Activated naive CD8-positive, alpha-beta T cell treated with anti-CD3 and anti-CD28 coated beads for 36 hours (primary cell): ENCODE data around the gene HOXC6. TPM values are rescaled to one million over a fixed set of nuclear protein-coding genes. Genes with fewer than 3 reads are reported as not detected.

Experiments used
- DNase-seq: peaks from one replicate; pipeline ENCODE4 v3.0.0; 2021
- H3K27ac Mint-ChIP-seq: one replicate; pipeline ENCODE4 v1.8.0; 2022; ENCODE audit warnings: mild to moderate bottlenecking, moderate library complexity, mixed read lengths
- H3K27me3 Mint-ChIP-seq: one replicate; pipeline ENCODE4 v1.8.0; 2022; ENCODE audit warnings: mild to moderate bottlenecking, mixed read lengths
- H3K36me3 Mint-ChIP-seq: one replicate; pipeline ENCODE4 v1.8.0; 2021; ENCODE audit warnings: mild to moderate bottlenecking, mixed read lengths
- H3K4me1 Mint-ChIP-seq: one replicate; pipeline ENCODE4 v1.8.0; 2021; ENCODE audit warnings: mixed read lengths
- H3K4me3 Mint-ChIP-seq: one replicate; pipeline ENCODE4 v1.8.0; 2022; ENCODE audit warnings: mild to moderate bottlenecking, moderate library complexity, mixed read lengths
- H3K9me3 Mint-ChIP-seq: one replicate; pipeline ENCODE4 v1.8.0; 2022; ENCODE audit warnings: mixed read lengths
- total RNA-seq, 2 experiments: library from RNA; stranded (reverse); gene quantifications; one replicate each; pipeline ENCODE4 v1.2.3, GENCODE V29; 2021

Gene HOXC6
- total RNA-seq, 2 experiments from 2014 or later: not detected

DNA sequence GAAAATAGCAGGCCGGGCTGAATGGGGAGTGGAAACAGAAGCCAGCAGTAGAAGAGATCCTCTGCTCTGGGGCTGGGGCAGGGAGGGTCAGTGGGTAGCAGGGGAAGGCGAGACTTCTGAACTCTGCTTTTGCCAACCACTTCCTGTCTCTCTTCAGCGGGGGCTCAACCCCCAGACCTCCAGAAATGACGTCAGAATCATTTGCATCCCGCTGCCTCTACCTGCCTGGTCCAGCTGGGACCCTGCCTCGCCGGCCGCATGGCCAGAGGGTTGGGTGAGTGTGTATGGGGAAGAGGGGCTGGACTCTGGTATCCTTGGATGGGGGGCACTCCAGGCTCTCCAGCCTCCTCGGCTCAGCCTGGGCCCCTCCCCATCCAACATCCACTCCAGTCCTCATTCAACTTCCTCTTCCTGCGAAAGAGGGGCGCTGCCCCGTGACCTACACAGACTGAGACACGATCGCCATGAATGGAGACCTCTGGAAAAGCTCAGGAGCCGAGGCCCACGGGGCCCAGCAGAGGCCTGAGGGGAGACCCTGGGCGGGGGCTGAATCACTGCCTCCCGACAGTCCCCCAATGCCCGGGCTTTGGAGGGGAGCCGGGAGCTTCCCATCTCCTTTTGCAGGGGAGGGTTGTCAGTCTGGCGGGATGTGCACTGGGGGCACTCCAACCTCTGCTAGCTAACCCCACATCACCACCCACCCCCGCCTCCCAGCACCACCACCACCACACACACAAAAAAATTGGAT is 24.9 kb downstream of the HOXC6 start:
- H3K4me1 Mint-ChIP-seq: peaks cover 28% of the 10 kb centered on the region
- H3K27me3 Mint-ChIP-seq: peaks cover 93% of the 10 kb centered on the region
- DNase-seq: no peak
- H3K27ac Mint-ChIP-seq: peak overlapping the region; percentile 53
- H3K4me3 Mint-ChIP-seq: peak overlapping the region; percentile 68
- no peaks in the 10 kb centered on the region for H3K36me3 Mint-ChIP-seq
- no peaks in the 10 kb centered on the region for H3K9me3 Mint-ChIP-seq

DNA sequence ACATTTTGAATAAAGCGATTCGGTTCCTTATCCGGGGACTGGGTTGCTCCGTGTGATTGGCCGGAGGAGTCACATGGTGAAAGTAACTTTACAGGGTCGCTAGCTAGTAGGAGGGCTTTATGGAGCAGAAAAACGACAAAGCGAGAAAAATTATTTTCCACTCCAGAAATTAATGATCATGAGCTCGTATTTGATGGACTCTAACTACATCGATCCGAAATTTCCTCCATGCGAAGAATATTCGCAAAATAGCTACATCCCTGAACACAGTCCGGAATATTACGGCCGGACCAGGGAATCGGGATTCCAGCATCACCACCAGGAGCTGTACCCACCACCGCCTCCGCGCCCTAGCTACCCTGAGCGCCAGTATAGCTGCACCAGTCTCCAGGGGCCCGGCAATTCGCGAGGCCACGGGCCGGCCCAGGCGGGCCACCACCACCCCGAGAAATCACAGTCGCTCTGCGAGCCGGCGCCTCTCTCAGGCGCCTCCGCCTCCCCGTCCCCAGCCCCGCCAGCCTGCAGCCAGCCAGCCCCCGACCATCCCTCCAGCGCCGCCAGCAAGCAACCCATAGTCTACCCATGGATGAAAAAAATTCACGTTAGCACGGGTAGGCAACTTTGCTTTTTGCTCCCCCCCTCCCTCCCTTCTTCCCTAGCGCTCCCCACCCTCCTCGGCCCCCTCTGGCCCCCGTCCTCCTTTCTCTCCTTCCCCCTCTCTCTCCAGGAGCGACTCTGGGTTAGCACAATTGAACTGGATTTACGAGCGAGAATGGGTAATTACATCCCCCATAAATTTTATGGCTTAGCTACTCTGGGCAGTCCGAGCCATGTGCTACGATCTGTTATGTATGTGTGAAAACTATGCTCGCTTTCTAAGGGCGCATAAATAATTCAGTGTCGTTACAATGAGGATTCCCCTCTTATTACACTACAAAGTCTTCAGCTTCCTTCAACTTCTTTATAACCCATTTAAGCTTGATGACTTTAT is 25.8 kb downstream of the HOXC6 start, which contains the start of gene HOXC4:
TSS of gene HOXC4 (plus strand) at position 85 of the 991 bp plus-strand sequence. CDS start at position 173, 88 bp downstream.
- H3K36me3 Mint-ChIP-seq: no peaks in the 10 kb centered on the region
- H3K4me1 Mint-ChIP-seq: peaks cover 28% of the 10 kb centered on the region
- no peak for DNase-seq
- no peaks in the 10 kb centered on the region for H3K9me3 Mint-ChIP-seq
- peaks cover 93% of the 10 kb centered on the region for H3K27me3 Mint-ChIP-seq
- peak within 1 kb of the TSS; percentile 76 for H3K4me3 Mint-ChIP-seq
- peak within 1 kb of the TSS; percentile 53 for H3K27ac Mint-ChIP-seq

DNA sequence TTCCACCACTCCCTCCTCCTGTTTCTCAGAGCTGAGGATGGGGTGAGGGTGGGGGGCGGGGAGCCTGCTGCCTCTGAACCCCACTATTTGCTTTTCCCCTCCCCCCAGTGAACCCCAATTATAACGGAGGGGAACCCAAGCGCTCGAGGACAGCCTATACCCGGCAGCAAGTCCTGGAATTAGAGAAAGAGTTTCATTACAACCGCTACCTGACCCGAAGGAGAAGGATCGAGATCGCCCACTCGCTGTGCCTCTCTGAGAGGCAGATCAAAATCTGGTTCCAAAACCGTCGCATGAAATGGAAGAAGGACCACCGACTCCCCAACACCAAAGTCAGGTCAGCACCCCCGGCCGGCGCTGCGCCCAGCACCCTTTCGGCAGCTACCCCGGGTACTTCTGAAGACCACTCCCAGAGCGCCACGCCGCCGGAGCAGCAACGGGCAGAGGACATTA is 26.5 kb downstream of the HOXC6 start:
- H3K36me3 Mint-ChIP-seq: no peaks in the 10 kb centered on the region
- no peak overlapping the region for H3K27ac Mint-ChIP-seq
- no peaks in the 10 kb centered on the region for H3K9me3 Mint-ChIP-seq
- peak overlapping the region; percentile 12 for H3K4me3 Mint-ChIP-seq
- peaks cover 27% of the 10 kb centered on the region for H3K4me1 Mint-ChIP-seq
- peaks cover 93% of the 10 kb centered on the region for H3K27me3 Mint-ChIP-seq
- no peak for DNase-seq

DNA sequence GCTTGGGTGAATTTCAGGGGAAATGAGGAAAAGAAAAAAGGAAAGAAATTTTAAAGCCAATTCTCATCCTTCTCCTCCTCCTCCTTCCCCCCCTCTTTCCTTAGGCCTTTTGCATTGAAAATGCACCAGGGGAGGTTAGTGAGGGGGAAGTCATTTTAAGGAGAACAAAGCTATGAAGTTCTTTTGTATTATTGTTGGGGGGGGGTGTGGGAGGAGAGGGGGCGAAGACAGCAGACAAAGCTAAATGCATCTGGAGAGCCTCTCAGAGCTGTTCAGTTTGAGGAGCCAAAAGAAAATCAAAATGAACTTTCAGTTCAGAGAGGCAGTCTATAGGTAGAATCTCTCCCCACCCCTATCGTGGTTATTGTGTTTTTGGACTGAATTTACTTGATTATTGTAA is 27.3 kb downstream of the HOXC6 start:
- H3K27ac Mint-ChIP-seq: no peak overlapping the region
- H3K4me1 Mint-ChIP-seq: peaks cover 21% of the 10 kb centered on the region
- no peaks in the 10 kb centered on the region for H3K9me3 Mint-ChIP-seq
- no peaks in the 10 kb centered on the region for H3K36me3 Mint-ChIP-seq
- no peak for DNase-seq
- H3K4me3 Mint-ChIP-seq: no peak overlapping the region
- peaks cover 91% of the 10 kb centered on the region for H3K27me3 Mint-ChIP-seq

DNA sequence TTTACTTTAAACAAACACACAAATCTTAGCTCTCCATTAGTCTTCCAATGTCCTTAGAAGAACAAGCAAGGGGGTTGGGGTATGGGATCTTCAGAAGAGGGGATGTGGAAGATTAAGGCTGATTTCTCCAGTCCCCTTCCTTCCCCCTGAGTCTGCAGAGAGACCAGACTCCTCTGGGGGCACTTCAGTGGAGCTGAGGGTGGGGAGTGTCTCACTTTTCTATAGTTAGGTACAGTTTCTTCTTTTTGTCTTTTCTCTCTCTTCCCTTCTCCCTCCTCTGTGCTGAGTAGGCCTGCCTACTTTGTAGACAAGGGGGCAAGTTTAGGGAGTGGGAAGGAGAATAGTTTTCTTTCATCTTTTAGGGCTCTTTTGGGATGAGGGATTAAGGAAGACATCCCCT is 27.9 kb downstream of the HOXC6 start:
- Mint-ChIP-seq H3K27me3 (peaks cover 91% of the 10 kb centered on the region), H3K4me1 (peaks cover 21% of the 10 kb centered on the region), H3K27ac (no peak overlapping the region), H3K36me3 (no peaks in the 10 kb centered on the region), H3K4me3 (no peak overlapping the region), H3K9me3 (no peaks in the 10 kb centered on the region)
- DNase-seq: no peak

DNA sequence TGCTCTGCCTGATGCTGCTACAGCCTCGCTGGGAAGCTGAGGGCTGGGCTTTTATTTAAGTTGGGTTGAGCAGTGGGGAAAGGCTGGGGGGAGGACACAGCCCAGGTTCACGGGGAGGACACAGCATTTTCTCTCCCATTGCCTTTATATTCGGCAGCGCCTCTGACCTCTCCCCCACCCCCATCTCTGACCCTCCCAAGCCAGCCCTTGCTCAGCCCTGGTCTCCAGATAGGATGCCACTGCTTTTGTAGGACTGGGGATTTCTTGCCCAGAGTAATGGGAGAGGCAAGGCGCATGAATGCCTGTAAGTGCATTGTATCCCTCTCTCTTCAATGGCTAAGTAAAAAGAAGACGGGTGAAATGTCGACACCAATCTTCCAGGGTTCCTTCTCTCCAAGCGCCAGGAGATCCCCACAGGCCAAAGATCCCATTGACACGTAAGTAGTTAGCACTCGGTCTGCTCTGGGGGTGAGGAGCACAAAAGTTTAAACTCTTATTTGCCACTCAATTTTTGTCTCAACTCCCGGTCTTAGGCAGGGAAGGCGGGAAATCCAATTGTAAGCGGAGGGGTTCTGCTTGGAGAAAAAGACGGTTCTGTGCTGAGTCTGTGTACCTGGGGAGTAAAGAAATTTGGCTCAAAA is 30.0 kb downstream of the HOXC6 start:
- no peak overlapping the region for H3K27ac Mint-ChIP-seq
- peaks cover 6% of the 10 kb centered on the region for H3K4me1 Mint-ChIP-seq
- H3K36me3 Mint-ChIP-seq: no peaks in the 10 kb centered on the region
- H3K4me3 Mint-ChIP-seq: no peak overlapping the region
- DNase-seq: no peak
- H3K9me3 Mint-ChIP-seq: no peaks in the 10 kb centered on the region
- H3K27me3 Mint-ChIP-seq: peaks cover 91% of the 10 kb centered on the region

DNA sequence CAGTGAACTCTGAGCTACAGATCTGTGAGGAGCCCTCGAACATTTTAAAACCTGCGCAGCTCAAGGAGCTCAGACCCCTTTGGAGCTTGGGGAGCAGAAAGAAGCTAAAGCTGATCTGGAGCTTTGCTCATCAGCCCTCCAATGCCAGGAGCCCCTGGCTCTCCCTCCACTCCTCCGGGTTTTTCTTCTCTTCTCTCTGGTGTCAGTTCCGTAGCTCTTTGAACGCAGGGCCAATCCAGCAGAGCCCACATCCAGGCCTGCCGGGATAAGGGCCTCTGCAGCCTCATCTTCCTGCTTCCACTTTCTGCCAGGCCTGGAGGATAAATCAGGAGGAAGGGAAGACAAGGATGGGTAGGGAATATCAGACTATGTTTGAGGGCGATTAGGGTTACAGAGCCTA is 31.4 kb downstream of the HOXC6 start:
- Mint-ChIP-seq H3K4me3 (no peak overlapping the region), H3K27ac (no peak overlapping the region), H3K4me1 (no peaks in the 10 kb centered on the region), H3K36me3 (no peaks in the 10 kb centered on the region), H3K27me3 (peaks cover 90% of the 10 kb centered on the region), H3K9me3 (no peaks in the 10 kb centered on the region)
- DNase-seq: no peak

DNA sequence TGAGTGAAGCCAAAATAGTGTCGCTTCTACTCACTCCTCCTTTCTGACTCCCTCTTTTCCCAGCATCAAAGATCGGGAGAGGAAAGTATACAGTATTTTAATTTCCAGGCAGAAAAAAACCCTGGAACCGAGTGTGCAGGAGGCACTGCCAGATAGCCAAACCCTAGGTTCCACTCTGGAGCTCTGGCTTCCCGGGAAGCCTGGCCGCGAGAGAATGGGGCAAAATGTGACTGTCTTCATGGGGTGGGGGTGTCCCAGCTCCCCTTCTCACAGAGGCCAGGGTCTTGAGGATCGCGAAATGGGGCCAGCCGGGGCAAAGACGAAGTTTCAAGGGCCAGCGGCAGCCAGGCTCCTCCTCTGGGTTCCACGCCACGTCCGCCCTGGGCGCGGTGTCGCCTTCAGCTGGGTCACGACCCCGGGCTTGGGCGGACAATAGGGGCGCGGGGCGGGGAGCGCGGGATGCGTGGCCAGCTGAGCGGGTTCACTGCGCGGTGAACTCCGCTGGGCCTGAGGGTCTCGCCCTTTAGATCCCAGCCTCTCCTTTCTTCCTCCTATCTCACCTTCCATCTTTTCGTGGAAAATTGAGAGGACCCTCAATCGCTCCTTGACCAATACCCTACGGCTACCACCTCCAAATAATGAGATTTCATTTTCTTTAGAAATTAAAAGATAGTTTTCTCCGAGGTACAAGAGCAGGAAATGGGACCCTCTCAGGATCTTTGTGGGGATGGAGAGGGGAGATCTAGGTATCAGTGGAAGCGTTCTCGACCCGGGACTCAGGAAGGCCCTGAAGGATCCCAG is 32.1 kb downstream of the HOXC6 start:
- peaks cover 85% of the 10 kb centered on the region for H3K27me3 Mint-ChIP-seq
- no peak overlapping the region for H3K27ac Mint-ChIP-seq
- H3K4me1 Mint-ChIP-seq: no peaks in the 10 kb centered on the region
- H3K36me3 Mint-ChIP-seq: no peaks in the 10 kb centered on the region
- DNase-seq: no peak
- H3K4me3 Mint-ChIP-seq: no peak overlapping the region
- no peaks in the 10 kb centered on the region for H3K9me3 Mint-ChIP-seq

DNA sequence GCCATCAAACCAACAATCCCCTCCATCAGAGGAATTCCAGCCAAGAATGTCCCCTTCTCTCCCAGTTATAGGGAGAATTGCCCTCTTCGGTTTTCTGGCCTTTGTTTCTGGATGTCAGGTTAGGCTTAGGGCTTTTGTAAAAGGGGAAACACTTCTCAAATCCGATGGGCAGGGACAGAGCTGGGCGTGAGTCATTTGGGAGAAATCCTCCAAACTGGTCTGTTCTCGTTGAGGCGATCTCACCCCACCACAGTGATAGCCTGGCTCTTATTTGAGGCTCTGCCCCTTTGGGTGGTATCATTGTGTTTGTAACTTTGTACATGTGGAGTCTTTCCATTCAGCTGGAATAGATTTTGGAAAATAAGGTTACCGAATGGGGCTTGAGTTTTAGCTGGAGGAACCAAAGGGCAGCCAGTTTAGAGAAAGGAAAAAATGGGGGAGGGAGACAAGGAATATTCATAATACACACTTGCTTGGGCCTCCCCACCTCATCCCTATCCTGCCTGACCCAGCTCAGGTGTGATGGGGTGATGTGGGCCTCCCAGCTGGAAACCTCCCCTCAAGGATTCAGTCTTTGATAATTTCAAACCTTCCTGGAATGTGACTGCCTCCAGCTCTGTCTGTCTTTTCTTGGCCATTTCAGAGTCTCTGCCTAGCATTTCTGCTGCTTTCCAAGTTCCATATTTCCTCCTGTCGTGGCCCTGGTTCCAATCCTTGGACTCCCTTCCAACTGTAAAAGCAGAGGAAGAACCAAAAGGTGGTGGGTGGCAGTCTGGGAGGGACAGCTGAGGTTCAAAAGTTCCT is 32.9 kb downstream of the HOXC6 start:
- H3K4me3 Mint-ChIP-seq: no peak overlapping the region
- no peaks in the 10 kb centered on the region for H3K4me1 Mint-ChIP-seq
- DNase-seq: no peak
- no peaks in the 10 kb centered on the region for H3K9me3 Mint-ChIP-seq
- peaks cover 85% of the 10 kb centered on the region for H3K27me3 Mint-ChIP-seq
- no peak overlapping the region for H3K27ac Mint-ChIP-seq
- no peaks in the 10 kb centered on the region for H3K36me3 Mint-ChIP-seq

DNA sequence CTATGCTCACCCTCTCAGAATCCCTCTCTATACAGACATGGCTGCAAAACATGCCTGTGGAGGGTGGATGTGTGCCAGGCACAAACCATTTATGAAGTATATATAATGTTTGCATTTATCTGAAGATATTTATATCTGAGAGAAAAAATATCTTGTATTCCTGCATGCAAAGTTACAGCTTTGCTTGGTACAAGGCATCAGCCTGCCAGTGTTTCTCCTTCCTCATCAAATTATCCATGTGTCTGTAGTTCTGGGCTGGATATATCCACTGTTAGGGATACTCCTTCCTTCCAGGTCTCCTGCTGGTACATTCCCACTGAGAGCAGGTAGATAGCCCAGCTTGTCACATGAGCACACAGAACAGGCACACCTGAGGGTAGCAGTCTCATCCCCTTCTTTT is 37.4 kb downstream of the HOXC6 start:
- DNase-seq: no peak
- no peak overlapping the region for H3K4me3 Mint-ChIP-seq
- no peak overlapping the region for H3K27ac Mint-ChIP-seq
- no peaks in the 10 kb centered on the region for H3K36me3 Mint-ChIP-seq
- H3K9me3 Mint-ChIP-seq: no peaks in the 10 kb centered on the region
- H3K4me1 Mint-ChIP-seq: no peaks in the 10 kb centered on the region
- H3K27me3 Mint-ChIP-seq: peaks cover 62% of the 10 kb centered on the region

DNA sequence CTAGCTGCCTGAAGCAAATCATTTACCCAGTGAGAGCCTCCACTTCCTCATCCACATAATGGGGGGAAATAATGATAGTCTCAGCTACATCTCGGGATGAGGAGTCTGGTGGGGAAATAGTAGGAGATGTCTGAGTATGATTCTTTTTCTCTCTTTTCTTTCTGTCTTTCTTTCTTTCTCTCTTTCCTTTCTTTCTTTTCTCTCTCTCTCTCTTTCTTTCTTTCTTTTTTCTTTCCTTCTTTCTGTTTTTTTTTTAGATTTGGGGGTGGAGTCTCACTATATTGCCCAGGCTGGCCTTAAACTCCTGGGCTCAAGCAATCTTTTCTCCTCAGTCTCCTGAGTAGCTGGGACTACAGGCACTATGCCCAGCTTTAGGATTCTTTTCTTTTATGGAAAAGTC is 38.2 kb downstream of the HOXC6 start:
- Mint-ChIP-seq H3K9me3 (no peaks in the 10 kb centered on the region), H3K4me1 (no peaks in the 10 kb centered on the region), H3K4me3 (no peak overlapping the region), H3K27me3 (peaks cover 62% of the 10 kb centered on the region), H3K27ac (no peak overlapping the region), H3K36me3 (no peaks in the 10 kb centered on the region)
- no peak for DNase-seq

DNA sequence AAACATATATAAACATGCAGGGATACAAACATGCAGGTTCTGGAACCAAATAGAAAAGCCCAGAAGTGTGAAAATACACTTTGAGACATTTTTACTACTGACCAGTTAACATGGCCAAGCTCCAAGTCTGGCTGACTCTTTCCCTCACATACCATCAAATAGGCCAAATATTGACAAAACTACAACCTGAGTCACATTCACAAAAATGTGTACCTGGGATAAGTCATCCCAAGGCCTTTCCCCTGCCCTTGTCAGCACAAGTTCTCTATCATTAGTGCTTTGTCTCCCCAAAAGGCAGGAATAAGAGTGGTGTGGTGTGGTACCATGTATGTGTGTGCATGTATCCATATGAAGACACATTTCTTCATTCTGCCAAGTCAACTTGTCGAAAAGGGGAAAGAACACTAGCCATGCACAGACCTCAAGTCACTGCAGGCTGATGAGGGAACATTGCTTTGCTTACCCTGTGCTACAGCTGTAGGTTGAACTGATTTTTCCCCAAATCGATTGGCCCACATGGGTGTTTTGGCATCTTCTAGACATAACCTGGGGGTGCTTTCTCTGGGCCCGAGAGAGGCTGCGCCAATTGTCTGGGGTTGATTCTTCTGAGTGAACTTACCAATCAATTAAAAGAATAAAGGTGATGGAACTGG is 40.3 kb downstream of the HOXC6 start:
- no peaks in the 10 kb centered on the region for H3K9me3 Mint-ChIP-seq
- no peaks in the 10 kb centered on the region for H3K4me1 Mint-ChIP-seq
- no peak for DNase-seq
- no peak overlapping the region for H3K4me3 Mint-ChIP-seq
- peaks cover 41% of the 10 kb centered on the region for H3K27me3 Mint-ChIP-seq
- no peaks in the 10 kb centered on the region for H3K36me3 Mint-ChIP-seq
- H3K27ac Mint-ChIP-seq: no peak overlapping the region

DNA sequence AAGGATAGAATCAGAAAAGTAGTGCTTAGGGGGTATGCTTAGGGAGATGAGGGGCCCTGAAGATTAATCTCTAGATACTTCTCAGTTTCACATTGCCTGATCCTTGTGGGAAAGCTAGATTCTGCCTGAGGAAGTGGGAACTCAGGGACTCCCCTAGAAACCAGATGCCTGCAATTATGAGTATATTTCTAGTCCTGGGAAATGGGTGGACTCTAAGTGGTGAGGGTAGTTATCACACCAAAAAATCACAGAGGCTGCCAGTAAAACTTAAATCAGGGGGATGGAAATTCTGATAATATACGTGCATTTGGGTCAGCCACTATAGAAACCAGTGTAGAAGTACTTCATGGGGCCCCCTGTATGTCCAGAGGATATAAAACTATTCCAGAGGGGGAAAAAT is 43.7 kb downstream of the HOXC6 start:
- H3K4me3 Mint-ChIP-seq: no peak overlapping the region
- no peak overlapping the region for H3K27ac Mint-ChIP-seq
- DNase-seq: no peak
- peaks cover 20% of the 10 kb centered on the region for H3K27me3 Mint-ChIP-seq
- no peaks in the 10 kb centered on the region for H3K36me3 Mint-ChIP-seq
- H3K4me1 Mint-ChIP-seq: no peaks in the 10 kb centered on the region
- H3K9me3 Mint-ChIP-seq: no peaks in the 10 kb centered on the region
